RPMI7951 (cell line): ENCODE data around the gene SART3. TPM values are rescaled to one million over a fixed set of nuclear protein-coding genes. Genes with fewer than 3 reads are reported as not detected.
"Not testable (repeated sequence)": the region's sequence is repeated elsewhere in the genome, so short reads cannot be mapped to it uniquely, and the experiment has no call there.

Experiments
- DNase-seq: peaks from one replicate; pipeline ENCODE4 v3.0.0-alpha.2; 2012; ENCODE audit warnings: low read depth
- total RNA-seq: library from RNA; depleted of rRNA; stranded (reverse); fragments of >200 nt; shearing (Covaris generic); gene quantifications from 2 replicates; pipeline ENCODE4 v1.2.3, GENCODE V29; 2014; rRNA removed

SART3 gene
- total RNA-seq, 1 experiment from 2014 or later: 37.6 TPM

DNA sequence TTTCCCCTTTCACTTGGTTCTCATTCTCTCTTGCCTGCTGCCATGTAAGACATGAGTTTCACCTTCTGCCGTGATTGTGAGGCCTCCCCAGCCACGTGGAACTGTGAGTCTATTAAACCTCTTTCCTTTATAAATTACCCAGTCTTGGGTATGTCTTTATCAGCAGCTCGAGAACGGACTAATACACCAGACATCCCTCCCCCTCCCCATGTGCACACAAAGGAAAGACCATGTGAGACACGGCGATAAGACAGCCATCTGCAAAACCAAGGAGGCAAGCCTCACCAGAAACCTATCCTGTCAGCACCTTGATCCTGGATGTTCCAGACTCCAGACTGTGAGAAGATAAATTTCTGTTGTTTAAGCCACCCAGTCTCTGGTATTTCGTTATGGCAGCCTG, 75.6 kb downstream of the SART3 start:
- DNase-seq: not testable (repeated sequence)

DNA sequence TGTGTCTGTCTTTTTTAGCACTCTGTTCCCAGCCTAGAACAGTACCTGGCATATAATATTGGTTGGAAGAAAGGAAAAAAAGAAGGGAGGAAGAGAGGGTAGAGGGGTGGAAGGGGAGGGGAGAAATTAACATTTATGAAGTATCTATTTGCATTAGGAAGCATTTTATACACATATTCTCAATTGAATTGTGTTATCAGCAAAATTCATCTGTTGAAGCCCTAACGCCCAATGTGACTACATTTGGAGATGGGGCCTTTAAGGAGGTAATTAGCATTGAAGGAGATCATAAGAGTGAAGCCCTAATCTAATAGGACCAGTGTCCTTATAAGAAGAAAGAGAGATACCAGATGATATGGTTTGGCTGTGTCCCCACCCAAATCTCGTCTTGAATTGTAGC, 76.1 kb downstream of the SART3 start:
- DNase-seq: no peak

DNA sequence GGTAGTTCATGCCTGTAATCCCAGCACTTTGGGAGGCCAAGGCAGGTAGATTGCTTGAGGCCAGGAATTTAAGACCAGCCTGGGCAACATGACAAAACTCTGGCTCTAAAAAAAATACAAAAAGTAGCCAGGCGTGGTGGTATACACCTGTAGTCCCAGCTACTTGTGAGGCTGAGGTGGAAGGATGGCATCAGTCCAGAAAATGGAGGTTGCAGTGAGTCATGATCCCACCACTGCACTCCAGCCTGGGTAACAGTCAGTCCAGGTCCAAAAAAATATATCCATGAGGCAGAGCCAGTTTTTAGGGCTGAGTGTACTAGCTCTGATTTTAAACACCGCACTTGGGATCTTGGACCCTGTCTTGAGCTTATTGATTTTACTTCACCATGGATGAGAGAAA, 76.5 kb downstream of the SART3 start:
- peak; percentile 30 for DNase-seq

- no peak for DNase-seq
These were observed 77.5 kb downstream of the SART3 start for GRCh38 chr12:108483213-108484059.

DNA sequence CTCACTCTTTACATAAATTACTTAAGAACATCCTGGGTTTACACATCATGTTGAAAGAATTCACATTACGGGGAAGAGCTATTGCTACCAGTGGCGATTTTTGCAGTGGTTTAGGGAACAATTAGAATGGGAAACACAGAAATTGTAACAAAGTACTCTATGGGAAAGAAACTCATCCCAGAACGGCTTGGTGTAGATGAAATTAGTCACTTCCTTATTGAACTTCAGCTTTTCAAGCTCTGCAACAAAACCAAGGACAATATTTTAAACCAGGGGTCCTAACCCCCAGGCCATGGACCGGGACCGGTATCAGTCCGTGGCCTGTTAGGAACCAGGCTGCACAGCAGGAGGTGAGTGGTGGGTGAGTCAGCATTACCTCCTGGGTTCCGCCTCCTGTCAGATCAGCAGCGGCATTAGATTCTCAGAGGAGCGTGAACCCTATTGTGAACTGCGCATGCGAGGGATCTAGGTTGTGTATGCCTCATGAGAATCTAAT, 78.2 kb downstream of the SART3 start:
- DNase-seq: peak; percentile 70

- DNase-seq: peak; percentile 33
These were observed 81.5 kb downstream of the SART3 start for GRCh38 chr12:108479364-108480070.

- DNase-seq: no peak
These were observed 82.3 kb downstream of the SART3 start for GRCh38 chr12:108478611-108479206.

GRCh38 chr12:108477881-108478259, 83.1 kb downstream of the SART3 start:
- no peak for DNase-seq

DNA sequence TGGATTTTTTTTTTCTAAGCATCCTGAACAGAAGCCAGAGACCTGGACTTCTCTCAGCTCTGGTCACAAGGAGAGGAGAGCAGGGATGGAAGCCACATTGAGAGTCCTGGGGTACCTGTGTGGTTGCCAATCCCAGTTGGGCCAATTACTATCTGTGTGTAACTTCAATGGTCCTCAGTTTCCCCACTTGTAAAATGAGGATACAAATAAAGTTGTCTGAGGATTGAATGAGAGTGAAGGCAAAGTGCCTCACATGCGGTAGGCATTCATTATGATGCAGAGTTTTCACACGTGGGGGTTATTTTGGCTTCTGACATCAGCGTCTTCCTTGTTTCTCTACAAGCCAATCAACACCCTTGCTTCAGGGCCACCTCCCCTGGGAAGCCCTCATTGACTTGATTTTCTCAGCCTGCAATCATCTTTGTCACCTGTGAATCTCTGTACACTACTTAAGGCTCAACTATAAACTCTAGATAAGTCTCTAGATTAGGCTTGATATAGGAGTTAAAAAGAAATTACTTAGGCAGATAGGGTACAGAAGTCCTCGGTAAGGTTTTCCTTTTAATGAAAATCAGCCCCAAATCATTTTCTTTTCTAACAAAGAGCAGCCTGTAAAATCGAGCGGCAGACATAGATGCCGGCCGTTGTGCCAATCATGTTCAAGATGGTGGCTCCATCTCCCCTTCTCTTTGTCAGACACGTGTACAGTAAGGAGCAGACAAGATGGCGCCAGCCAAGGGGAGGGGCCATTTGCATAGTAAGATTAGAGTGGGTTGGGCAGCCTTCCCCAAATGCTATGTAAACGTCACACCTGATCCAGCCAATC, 83.7 kb downstream of the SART3 start:
- peak; percentile 77 for DNase-seq

DNA sequence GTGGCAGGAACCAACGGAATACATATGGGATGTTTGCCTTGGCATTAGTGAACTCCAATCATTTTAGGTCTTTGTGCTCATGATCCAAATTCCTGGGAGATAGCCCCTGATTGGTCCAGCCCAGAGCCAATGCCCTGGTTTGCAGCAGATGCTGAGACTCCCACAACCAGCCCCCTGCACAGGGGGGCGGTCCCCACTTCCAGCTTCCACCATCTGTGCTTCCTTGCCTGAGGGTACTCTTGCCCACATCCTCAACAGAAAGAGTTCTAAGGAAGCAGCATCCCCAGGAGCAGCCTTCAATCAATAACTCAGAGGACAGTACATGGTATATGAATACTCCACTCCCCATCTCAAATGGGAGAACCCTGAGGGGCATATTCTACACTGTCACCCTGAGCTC, 85.6 kb downstream of the SART3 start:
- peak; percentile 76 for DNase-seq

DNA sequence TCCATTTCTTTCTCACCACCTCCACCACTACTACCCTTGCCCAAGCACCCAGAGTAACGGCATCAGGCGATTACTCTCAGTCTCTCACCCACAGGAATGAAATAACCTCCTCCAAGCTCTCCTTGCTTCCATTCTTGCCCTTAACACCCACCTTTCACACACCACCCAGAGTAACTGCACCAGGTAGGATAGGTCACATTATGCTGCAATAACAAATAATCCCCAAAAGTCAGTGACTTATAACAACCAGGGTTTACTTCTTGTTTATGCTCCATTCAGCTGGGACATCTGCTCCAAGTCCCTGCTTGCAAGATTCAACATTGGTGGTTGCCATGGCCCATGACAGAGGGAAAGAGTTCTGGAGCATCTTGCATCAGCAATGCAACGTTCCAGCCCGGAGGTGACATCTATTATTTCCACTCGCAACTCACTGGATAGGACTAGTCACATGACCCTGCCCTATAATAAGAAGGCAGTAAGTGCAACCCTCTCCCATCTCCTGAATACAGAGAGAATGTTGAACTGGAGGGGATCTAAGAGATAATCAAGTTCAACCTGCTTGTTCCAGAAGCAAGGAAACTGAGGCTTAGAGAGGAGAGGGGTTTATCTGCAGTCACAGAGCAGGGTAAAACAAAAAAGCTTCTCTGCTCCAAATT, 87.4 kb downstream of the SART3 start:
- no peak for DNase-seq

Other genes with a start within 250 kb of the SART3 start
- 34.5 and 43.6 TPM in 2 replicates for gene CMKLR1, start 221.9 kb downstream of the SART3 start, total RNA-seq
- gene FICD, start 45.9 kb downstream of the SART3 start, total RNA-seq: 3.5 and 3.6 TPM in 2 replicates
- gene ISCU, start 1.4 kb upstream of the SART3 start, total RNA-seq: 120 and 127 TPM in 2 replicates
- gene TMEM119, start 36.9 kb upstream of the SART3 start, total RNA-seq: 173 and 232 TPM in 2 replicates
- gene SELPLG, start 72.7 kb upstream of the SART3 start, total RNA-seq: 0.88 and 1.7 TPM in 2 replicates
- 84.3 and 91.2 TPM in 2 replicates for gene CORO1C, start 170.3 kb upstream of the SART3 start, total RNA-seq